SK-N-SH (cell line): ENCODE data around the gene ANKRD31. TPM values are rescaled to one million over a fixed set of nuclear protein-coding genes. Genes with fewer than 3 reads are reported as not detected.

ENCODE experiments used
- CTCF ChIA-PET: fragments of 300-600, 350-600 bp; formaldehyde crosslinking; extraction: SDS; loops from one replicate; lab custom pipeline; 2021; lab: Yijun Ruan, JAX
- POLR2A ChIA-PET: fragments of 350-600 bp; sonication (Branson Sonifier 250); formaldehyde crosslinking; extraction: SDS; loops from one replicate; lab custom pipeline; 2020; ENCODE audit warnings: antibody characterized with exemption, inconsistent platforms; lab: Yijun Ruan, JAX
- DNase-seq: peaks from one replicate; pipeline ENCODE4 v3.0.0; 2012
- H2AFZ ChIP-seq: fragments of 200-600 bp; sonication (generic); 2 replicates; pipeline ENCODE4 v1.8.1; 2016; ENCODE audit warnings: antibody characterized with exemption, mild to moderate bottlenecking, low read depth
- H3F3A ChIP-seq: fragments of 200-600 bp; sonication (generic); replicated peaks from 2 replicates; pipeline ENCODE3; 2016; ENCODE audit warnings: antibody characterized with exemption, mild to moderate bottlenecking; ENCODE audit not compliant: insufficient read depth
- H3K27ac ChIP-seq, 2 experiments: fragments of 200-500 bp in 1 of 2; fragments of 200-600 bp in 1 of 2; sonication (Bioruptor generic) in 1 of 2; sonication (generic), shearing (Covaris generic) in 1 of 2; 2 replicates each; pipeline versions ENCODE4 v1.5.1 to v1.6.1; 2014 to 2016; ENCODE audit warnings: low read depth in 2 of 2, inconsistent platforms in 1 of 2, low read length in 1 of 2, mild to moderate bottlenecking in 1 of 2, mixed read lengths in 1 of 2
- H3K27me3 ChIP-seq: fragments of 200-600 bp; sonication (generic), shearing (Covaris generic); 2 replicates; pipeline ENCODE4 v1.6.1; 2016; ENCODE audit warnings: mixed run types; ENCODE audit not compliant: insufficient read depth
- H3K36me3 ChIP-seq, 2 experiments: fragments of 200-500 bp in 1 of 2; fragments of 200-600 bp in 1 of 2; sonication (Bioruptor generic) in 1 of 2; sonication (generic) in 1 of 2; replicated peaks in 1 of 2; 2 replicates each; pipeline versions ENCODE3 to v1.5.1; 2014 to 2016; ENCODE audit warnings: low read length in 1 of 2, mild to moderate bottlenecking in 1 of 2; ENCODE audit not compliant: insufficient read depth in 2 of 2, control insufficient read depth in 1 of 2
- H3K4me1 ChIP-seq, 2 experiments: fragments of 200-500 bp in 1 of 2; fragments of 200-600 bp in 1 of 2; sonication (Bioruptor generic) in 1 of 2; sonication (generic), shearing (Covaris generic) in 1 of 2; 2 replicates each; pipeline versions ENCODE4 v1.5.1 to v1.6.1; 2014 to 2016; ENCODE audit warnings: low read depth in 1 of 2, low read length in 1 of 2, mixed run types in 1 of 2; ENCODE audit not compliant: insufficient read depth in 2 of 2, control insufficient read depth in 1 of 2
- H3K4me2 ChIP-seq: fragments of 200-600 bp; sonication (generic), shearing (Covaris generic); 2 replicates; pipeline ENCODE4 v1.6.1; 2017; ENCODE audit warnings: mixed run types
- H3K4me3 ChIP-seq, 2 experiments: fragments of 200-500 bp in 1 of 2; fragments of 200-600 bp in 1 of 2; sonication (Bioruptor generic) in 1 of 2; sonication (generic), shearing (Covaris generic) in 1 of 2; 2 replicates each; pipeline versions ENCODE4 v1.5.1 to v1.8.1; 2014 to 2016; ENCODE audit warnings: low read depth in 2 of 2, inconsistent platforms in 1 of 2, low read length in 1 of 2, mild to moderate bottlenecking in 1 of 2, mixed read lengths in 1 of 2, moderate library complexity in 1 of 2
- H3K79me2 ChIP-seq: fragments of 200-600 bp; sonication (generic); 2 replicates; pipeline ENCODE4 v1.8.1; 2017; ENCODE audit warnings: mild to moderate bottlenecking; ENCODE audit not compliant: insufficient read depth
- H3K9ac ChIP-seq: fragments of 200-600 bp; sonication (generic); 2 replicates; pipeline ENCODE4 v1.6.1; 2017; ENCODE audit warnings: mixed run types
- H3K9me2 ChIP-seq: fragments of 200-600 bp; sonication (generic); 2 replicates; pipeline ENCODE4 v1.6.1; 2017; ENCODE audit warnings: mixed run types
- H3K9me3 ChIP-seq: fragments of 200-600 bp; sonication (generic); 2 replicates; pipeline ENCODE4 v1.6.1; 2017; ENCODE audit warnings: mixed run types, mild to moderate bottlenecking, moderate library complexity
- H4K20me1 ChIP-seq: fragments of 200-600 bp; sonication (generic); 2 replicates; pipeline ENCODE4 v1.6.1; 2017; ENCODE audit warnings: mild to moderate bottlenecking, mixed run types; ENCODE audit not compliant: insufficient read depth
- CHD2 ChIP-seq: fragments of 150-350 bp; IDR thresholded peaks from 2 replicates; pipeline ENCODE4 v1.6.1; 2018; ENCODE audit warnings: low read length; ENCODE audit not compliant: partially characterized antibody
- CTCF ChIP-seq: fragments of 200-600 bp; sonication (generic); IDR thresholded peaks from 2 replicates; pipeline ENCODE4 v1.6.1; 2017; ENCODE audit warnings: antibody characterized with exemption, mild to moderate bottlenecking, moderate library complexity
- ELF1 ChIP-seq: IDR thresholded peaks from 2 replicates; pipeline ENCODE4 v1.4.0; 2012
- EP300 ChIP-seq, 2 experiments: IDR thresholded peaks; 2 replicates each; pipeline versions ENCODE4 v1.4.0 to v1.6.1; 2012; ENCODE audit warnings: borderline replicate concordance in 1 of 2, low read depth in 1 of 2, low read length in 1 of 2
- EZH2phosphoT487 ChIP-seq: fragments of 200-600 bp; sonication (generic); IDR thresholded peaks from 2 replicates; pipeline ENCODE4 v1.6.1; 2017; ENCODE audit warnings: low read depth, mixed run types, mild to moderate bottlenecking, antibody characterized with exemption, moderate library complexity, borderline replicate concordance
- FOXJ3 ChIP-seq: sonication (generic); formaldehyde crosslinking; IDR thresholded peaks from 2 replicates; pipeline ENCODE4 v1.5.1; 2020; ENCODE audit warnings: mild to moderate bottlenecking, missing genetic modification reagents
- FOXM1 ChIP-seq: IDR thresholded peaks from 2 replicates; pipeline ENCODE4 v1.4.0; 2012; ENCODE audit warnings: low read depth, mild to moderate bottlenecking
- GABPA ChIP-seq: IDR thresholded peaks from 2 replicates; pipeline ENCODE4 v1.4.0; 2012; ENCODE audit warnings: low read depth, mild to moderate bottlenecking
- GATA2 ChIP-seq: sonication (generic); formaldehyde crosslinking; IDR thresholded peaks from 2 replicates; pipeline ENCODE4 v1.5.0; 2020; ENCODE audit warnings: mild to moderate bottlenecking, missing genetic modification reagents
- IRF3 ChIP-seq: fragments of 150-350 bp; IDR thresholded peaks from 2 replicates; pipeline ENCODE4 v1.6.1; 2016; ENCODE audit warnings: mild to moderate bottlenecking, low read depth, low read length
- JUND ChIP-seq: IDR thresholded peaks from 2 replicates; pipeline ENCODE4 v1.4.0; 2012
- MAX ChIP-seq: IDR thresholded peaks from 2 replicates; pipeline ENCODE4 v1.4.0; 2012; ENCODE audit warnings: low read depth
- MEF2A ChIP-seq: IDR thresholded peaks from 2 replicates; pipeline ENCODE4 v1.4.0; 2012; ENCODE audit warnings: low read depth, borderline replicate concordance
- MXI1 ChIP-seq: IDR thresholded peaks from 2 replicates; pipeline ENCODE4 v1.6.1; 2012; ENCODE audit warnings: mild to moderate bottlenecking, low read depth, low read length, improper control_type of control experiment
- NFIC ChIP-seq: IDR thresholded peaks from 2 replicates; pipeline ENCODE4 v1.4.0; 2012; ENCODE audit warnings: borderline replicate concordance
- POLR2AphosphoS5 ChIP-seq: IDR thresholded peaks from 2 replicates; pipeline ENCODE4 v1.6.1; 2012; ENCODE audit warnings: low read depth, low read length
- RCOR1 ChIP-seq: fragments of 150-350 bp; IDR thresholded peaks from 2 replicates; pipeline ENCODE4 v1.6.1; 2017; ENCODE audit warnings: antibody characterized with exemption, low read length
- RFX5 ChIP-seq: IDR thresholded peaks from 2 replicates; pipeline ENCODE4 v1.6.1; 2012; ENCODE audit warnings: mild to moderate bottlenecking, improper control_type of control experiment, low read length
- RXRA ChIP-seq: IDR thresholded peaks from 2 replicates; pipeline ENCODE4 v1.4.0; 2012; ENCODE audit warnings: low read depth, mild to moderate bottlenecking, borderline replicate concordance
- SIN3A ChIP-seq: IDR thresholded peaks from 2 replicates; pipeline ENCODE4 v1.6.1; 2012; ENCODE audit warnings: low read depth, mild to moderate bottlenecking, low read length, moderate library complexity, borderline replicate concordance
- SMC3 ChIP-seq: IDR thresholded peaks from 2 replicates; pipeline ENCODE4 v1.6.1; 2012; ENCODE audit warnings: low read depth, low read length, improper control_type of control experiment
- TAF1 ChIP-seq: IDR thresholded peaks from 2 replicates; pipeline ENCODE4 v1.6.1; 2012; ENCODE audit warnings: low read depth, mild to moderate bottlenecking, low read length, moderate library complexity, borderline replicate concordance
- TCF12 ChIP-seq: IDR thresholded peaks from 2 replicates; pipeline ENCODE4 v1.4.0; 2012
- TEAD4 ChIP-seq: IDR thresholded peaks from 2 replicates; pipeline ENCODE4 v1.4.0; 2012; ENCODE audit warnings: mild to moderate bottlenecking, borderline replicate concordance; ENCODE audit not compliant: insufficient read depth
- USF1 ChIP-seq: IDR thresholded peaks from 2 replicates; pipeline ENCODE4 v1.4.0; 2012; ENCODE audit warnings: low read depth, borderline replicate concordance
- USF2 ChIP-seq: fragments of 150-350 bp; IDR thresholded peaks from 2 replicates; pipeline ENCODE4 v1.6.1; 2017; ENCODE audit warnings: antibody characterized with exemption, low read length, low read depth, borderline replicate concordance
- YY1 ChIP-seq: IDR thresholded peaks from 2 replicates; pipeline ENCODE4 v1.4.0; 2012; ENCODE audit warnings: low read depth, mild to moderate bottlenecking
- WGBS: methylation state at CpG from one replicate; pipeline ENCODE4 v1.1.6; 2017; ENCODE audit warnings: low lambda C conversion rate; 5-methylcytosine and 5-hydroxymethylcytosine counted together
- polyA plus RNA-seq, 3 experiments: library from polyadenylated mRNA; depleted of rRNA; stranded (reverse); fragments of >200 nt; gene quantifications; 2 replicates each; pipeline ENCODE4 v1.2.3, GENCODE V29; 2012

The ANKRD31 gene
- polyA plus RNA-seq (2012; rRNA removed) = 0.05 and 0.06 TPM in 2 replicates
- polyA plus RNA-seq (2012; cell fraction: cytosol; rRNA removed) = 0.07 and 0.10 TPM in 2 replicates
- 0.05 and 0.10 TPM in 2 replicates for polyA plus RNA-seq (2012; cell fraction: nucleus; rRNA removed)

GRCh38 chr5:75236322-75237316, at the start of gene ANKRD31:
TSS of gene ANKRD31 (minus strand) at chr5:75236878. CDS start at chr5:75236686, 192 bp downstream.
- ChIA-PET POLR2A (interaction anchor here (0.6 to 2.0 kb wide), 4 partner anchors 100 to 549 kb away, joined by 3 to 7 read pairs (median 4); partner anchors contain the start of gene HMGCR), CTCF (interaction anchor here (0.5 to 2.6 kb wide), 35 partner anchors 11 to 1334 kb away, joined by 3 to 28 read pairs (median 4); partner anchors contain the start of genes GCNT4 and HMGCR)
- TF ChIP-seq USF1 = peak; percentile 70
- TF ChIP-seq CTCF = peak; percentile 75
- 0 out of 2 replicates have a peak, but pooled peaks have one; percentile 31 for TF ChIP-seq RCOR1
- TF ChIP-seq YY1 = peak; percentile 58
- TF ChIP-seq CHD2 = peak; percentile 46
- peak; percentile 72 for TF ChIP-seq SMC3
- TF ChIP-seq IRF3 = no peak
- TF ChIP-seq SIN3A = no peak
- TF ChIP-seq TAF1 = peak; percentile 44; the same call in 1 of the 2 replicates
- no peak for TF ChIP-seq TEAD4
- TF ChIP-seq USF2 = peak; percentile 28; the same call in 1 of the 2 replicates
- no peak for TF ChIP-seq NFIC
- 0 out of 2 replicates have a peak, but pooled peaks have one; percentile 46 for TF ChIP-seq ELF1
- no peak for TF ChIP-seq EZH2phosphoT487
- TF ChIP-seq GABPA = peak; percentile 57
- TF ChIP-seq FOXM1 = no peak
- no peak for TF ChIP-seq MEF2A
- no peak for TF ChIP-seq RXRA
- no peak for TF ChIP-seq RFX5
- TF ChIP-seq POLR2AphosphoS5 = peak; percentile 71
- TF ChIP-seq MXI1 = peak; percentile 79
- no peak for TF ChIP-seq FOXJ3 (CRISPR knock-in tag)
- TF ChIP-seq EP300 (IDR thresholded peaks at IDR 0.05; ENCODE audit: borderline replicate concordance in 1 of 2, low read depth in 1 of 2, low read length in 1 of 2) = 0 out of 4 replicates have a peak, but pooled peaks of 1 of the 2 experiments have one; percentile 10
- TF ChIP-seq TCF12 = no peak
- no peak for TF ChIP-seq JUND
- no peak for TF ChIP-seq MAX
- no peak for TF ChIP-seq GATA2

More at GRCh38 chr5:75236322-75237316, at the start of gene ANKRD31:
- Histone ChIP-seq H4K20me1 (no peaks in the 10 kb centered on the region), H3K4me3 (peak within 1 kb of the TSS; percentile 73 to 92), H3K9me2 (no peaks in the 10 kb centered on the region), H3K4me1 (peaks cover 0 to 9% of the 10 kb centered on the region in 2 experiments; a peak in 1 of 4 replicates), H3F3A (peaks cover 9% of the 10 kb centered on the region), H3K79me2 (no peaks in the 10 kb centered on the region), H3K9ac (peak within 1 kb of the TSS; percentile 65), H3K27me3 (no peaks in the 10 kb centered on the region), H3K9me3 (no peaks in the 10 kb centered on the region), H2AFZ (peak within 1 kb of the TSS; percentile 98), H3K27ac (peak within 1 kb of the TSS in 1 of 2 experiments; percentile 80; a peak in 2 of 4 replicates), H3K36me3 (no peaks in the 10 kb centered on the region), H3K4me2 (peak within 1 kb of the TSS; percentile 87)
- whole genome bisulfite sequencing = 8% methylated on average over 25 of the region's 58 CpGs
- DNase-seq = peak; percentile 96
